ENCODE measurements around the gene HEBP2.

HEBP2 gene

GRCh38 chr6:138455746-138456400 is 51.9 kb downstream of the HEBP2 start:
- DNase-seq, result no peak

- DNase-seq, result no peak
Measured at GRCh38 chr6:138456401-138456790, 52.4 kb downstream of the HEBP2 start.

GRCh38 chr6:138461647-138462046 is 57.6 kb downstream of the HEBP2 start:
- no peak for DNase-seq

GRCh38 chr6:138464085-138464484 is 60.1 kb downstream of the HEBP2 start:
- no peak for DNase-seq

- DNase-seq, result no peak
Measured at GRCh38 chr6:138465007-138465645, 61.1 kb downstream of the HEBP2 start.

GRCh38 chr6:138467901-138468300 is 63.9 kb downstream of the HEBP2 start:
- DNase-seq, result no peak

- DNase-seq, result no peak
Measured at GRCh38 chr6:138468320-138469015, 64.4 kb downstream of the HEBP2 start.

All from cerebellar nuclear complex (tissue), 1 donor.